Neuronal stem cell (in vitro differentiated cells): ENCODE measurements around the gene USP5.

Experiments used
- DNase-seq: peaks from one replicate; pipeline ENCODE4 v3.0.0-alpha.2; 2013; ENCODE audit warnings: low spot score
- H2AFZ ChIP-seq: one replicate; pipeline ENCODE4 v1.6.1; 2013; ENCODE audit warnings: mild to moderate bottlenecking, low read length, inconsistent platforms
- H2AK5ac ChIP-seq: 2 replicates; pipeline ENCODE4 v1.6.1; 2013; ENCODE audit warnings: low read depth, mild to moderate bottlenecking, inconsistent platforms, low read length, moderate library complexity, mixed read lengths
- H2BK120ac ChIP-seq: 2 replicates; pipeline ENCODE4 v1.6.1; 2013; ENCODE audit warnings: low read depth, mild to moderate bottlenecking, inconsistent platforms, low read length, moderate library complexity, mixed read lengths
- H2BK12ac ChIP-seq: one replicate; pipeline ENCODE4 v1.6.1; 2013; ENCODE audit warnings: low read length, inconsistent platforms
- H2BK15ac ChIP-seq: 2 replicates; pipeline ENCODE4 v1.6.1; 2013; ENCODE audit warnings: mild to moderate bottlenecking, low read length, inconsistent platforms, mixed read lengths
- H2BK5ac ChIP-seq: one replicate; pipeline ENCODE4 v1.6.1; 2013; ENCODE audit warnings: inconsistent platforms, mild to moderate bottlenecking, low read length, moderate library complexity
- H3K14ac ChIP-seq: one replicate; pipeline ENCODE4 v1.6.1; 2013; ENCODE audit warnings: low read length, inconsistent platforms
- H3K18ac ChIP-seq: 2 replicates; pipeline ENCODE4 v1.6.1; 2013; ENCODE audit warnings: low read length, inconsistent platforms
- H3K23ac ChIP-seq: 2 replicates; pipeline ENCODE4 v1.6.1; 2013; ENCODE audit warnings: low read depth, mild to moderate bottlenecking, mixed read lengths, low read length, inconsistent platforms; ENCODE audit not compliant: poor library complexity
- H3K27ac ChIP-seq: replicated peaks from 3 replicates; pipeline ENCODE4 v1.5.1; 2013; ENCODE audit warnings: low read length, inconsistent platforms
- H3K27me3 ChIP-seq, 3 experiments: 2 replicates each; pipeline ENCODE4 v1.6.1; 2013; ENCODE audit warnings: low read length in 3 of 3, mild to moderate bottlenecking in 2 of 3, inconsistent platforms in 1 of 3, low read depth in 1 of 3, mixed read lengths in 1 of 3, moderate library complexity in 1 of 3; ENCODE audit not compliant: control insufficient read depth in 3 of 3, insufficient read depth in 3 of 3
- H3K36me3 ChIP-seq, 2 donors: replicated peaks in 1 of 2; 2 replicates each; pipeline ENCODE4 v1.6.1; 2013; ENCODE audit warnings: low read length in 2 of 2; ENCODE audit not compliant: control insufficient read depth in 2 of 2, insufficient read depth in 2 of 2
- H3K4ac ChIP-seq: 2 replicates; pipeline ENCODE4 v1.6.1; 2013; ENCODE audit warnings: inconsistent platforms, mild to moderate bottlenecking, low read length, moderate library complexity
- H3K4me1 ChIP-seq, 2 donors: 1 replicate in 1 of 2; 2 replicates in 1 of 2; pipeline ENCODE4 v1.6.1; 2013; ENCODE audit warnings: low read length in 2 of 2, low read depth in 1 of 2; ENCODE audit not compliant: control insufficient read depth in 2 of 2, insufficient read depth in 1 of 2
- H3K4me2 ChIP-seq: one replicate; pipeline ENCODE4 v1.6.1; 2013; ENCODE audit warnings: mild to moderate bottlenecking, low read length, inconsistent platforms; ENCODE audit not compliant: insufficient read depth, poor library complexity, severe bottlenecking
- H3K4me3 ChIP-seq, 2 donors: 2 replicates each; pipeline ENCODE4 v1.5.1; 2013; ENCODE audit warnings: low read length in 2 of 2, mild to moderate bottlenecking in 2 of 2, inconsistent platforms in 1 of 2, moderate library complexity in 1 of 2
- H3K79me1 ChIP-seq: one replicate; pipeline ENCODE4 v1.6.1; 2013; ENCODE audit warnings: low read depth, mild to moderate bottlenecking, inconsistent platforms, low read length, moderate library complexity
- H3K9ac ChIP-seq: one replicate; pipeline ENCODE4 v1.6.1; 2013; ENCODE audit warnings: mild to moderate bottlenecking, low read depth, low read length, inconsistent platforms; ENCODE audit not compliant: poor library complexity
- H3K9me3 ChIP-seq, 2 donors: replicated peaks in 1 of 2; 2 replicates each; pipeline versions ENCODE3 to v1.6.1; 2013; ENCODE audit warnings: low read length in 2 of 2, mild to moderate bottlenecking in 2 of 2, inconsistent platforms in 1 of 2, low read depth in 1 of 2, mixed read lengths in 1 of 2, moderate library complexity in 1 of 2; ENCODE audit not compliant: control insufficient read depth in 2 of 2, insufficient read depth in 1 of 2
- H4K8ac ChIP-seq: one replicate; pipeline ENCODE4 v1.6.1; 2013; ENCODE audit warnings: low read depth, mild to moderate bottlenecking, inconsistent platforms, low read length, moderate library complexity
- H4K91ac ChIP-seq: one replicate; pipeline ENCODE4 v1.6.1; 2013; ENCODE audit warnings: low read length, low read depth, mild to moderate bottlenecking, inconsistent platforms; ENCODE audit not compliant: poor library complexity
- WGBS, 2 donors: extraction: QIAGEN DNeasy Blood & Tissue Kit; methylation state at CpG; one replicate each; pipeline ENCODE4 v1.1.7; 2013; ENCODE audit warnings: missing lambda C conversion rate in 2 of 2, mixed read lengths in 1 of 2; ENCODE audit not compliant: insufficient read length in 2 of 2, insufficient replicate concordance in 1 of 2; ENCODE audit errors: extremely low coverage in 2 of 2; 5-methylcytosine and 5-hydroxymethylcytosine counted together

USP5 gene

GRCh38 chr12:6817662-6818157 is 34.2 kb upstream of the USP5 start:
- Histone ChIP-seq H3K4ac (peak overlapping the region; percentile 87), H3K9ac (peak overlapping the region; percentile 91), H2AFZ (no peak overlapping the region), H3K27me3 (no peaks in the 10 kb centered on the region), H3K18ac (peak overlapping the region; percentile 92), H2BK12ac (peak overlapping the region; percentile 95), H4K91ac (peak overlapping the region; percentile 99), H3K4me3 (peak overlapping the region in 1 of 2 donors; percentile 49), H3K14ac (peak overlapping the region; percentile 98), H2BK120ac (no peak overlapping the region), H3K4me2 (no peak overlapping the region), H3K36me3 (no peaks in the 10 kb centered on the region), H4K8ac (peak overlapping the region; percentile 84), H3K23ac (peak overlapping the region; percentile 95), H3K4me1 (peaks cover 39 to 43% of the 10 kb centered on the region in 2 donors), H2BK15ac (peak overlapping the region; percentile 86), H3K9me3 (peaks cover 0 to 4% of the 10 kb centered on the region in 2 donors), H2BK5ac (peak overlapping the region; percentile 33), H3K27ac (no peak overlapping the region), H3K79me1 (peaks cover 2% of the 10 kb centered on the region), H2AK5ac (peak overlapping the region; percentile 72)
- no peak for DNase-seq
- WGBS, 2 donors, result 100% methylated on average over 6 to 10 of the region's 20 CpGs

DNA sequence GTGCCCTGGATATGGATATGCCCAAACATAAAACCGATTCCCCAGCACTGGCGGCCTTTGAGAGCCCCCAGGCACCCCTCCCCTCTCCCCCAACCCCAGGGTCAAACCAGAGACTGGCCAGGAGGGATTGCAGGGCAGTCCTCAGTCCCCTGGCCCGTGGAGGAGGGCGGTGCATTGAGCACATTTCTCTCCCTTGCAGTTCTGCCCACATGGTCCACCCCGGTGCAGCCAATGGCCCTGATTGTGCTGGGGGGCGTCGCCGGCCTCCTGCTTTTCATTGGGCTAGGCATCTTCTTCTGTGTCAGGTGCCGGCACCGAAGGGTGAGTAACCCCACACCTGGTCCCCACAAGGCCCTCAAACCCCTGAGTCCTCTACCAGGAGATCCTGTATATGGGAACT is 33.7 kb upstream of the USP5 start:
- H3K27ac ChIP-seq, result peak overlapping the region; percentile 64
- no peak overlapping the region for H4K8ac ChIP-seq

DNA sequence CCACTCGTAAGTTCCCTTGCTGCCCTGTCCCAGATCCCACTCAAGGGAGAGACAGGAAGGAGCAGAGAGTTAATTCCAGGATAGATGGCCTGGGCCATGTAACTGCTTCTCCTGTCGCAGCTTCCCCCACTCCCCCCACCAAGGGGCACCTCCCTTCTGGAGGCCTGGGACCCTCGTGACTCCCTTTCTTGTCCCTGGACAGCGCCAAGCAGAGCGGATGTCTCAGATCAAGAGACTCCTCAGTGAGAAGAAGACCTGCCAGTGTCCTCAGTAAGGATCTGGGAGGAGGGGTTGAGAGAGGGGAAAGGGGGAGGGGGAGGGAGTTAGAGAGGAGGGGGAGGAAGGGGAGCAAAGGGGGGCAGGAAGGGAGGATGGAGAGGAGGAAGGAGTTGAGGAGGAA is 33.3 kb upstream of the USP5 start:
- Histone ChIP-seq H3K4ac (no peak overlapping the region), H3K18ac (peak overlapping the region; percentile 91), H3K9me3 (peaks cover 0 to 4% of the 10 kb centered on the region in 2 donors), H3K27ac (peak overlapping the region; percentile 64), H3K23ac (no peak overlapping the region), H4K91ac (no peak overlapping the region), H2BK15ac (peak overlapping the region; percentile 86), H2BK120ac (peak overlapping the region; percentile 16), H4K8ac (no peak overlapping the region), H3K4me2 (peak overlapping the region; percentile 20), H3K4me1 (peaks cover 39 to 52% of the 10 kb centered on the region in 2 donors), H3K4me3 (no peak overlapping the region), H3K14ac (no peak overlapping the region), H3K9ac (no peak overlapping the region), H2BK5ac (no peak overlapping the region), H3K79me1 (peaks cover 2% of the 10 kb centered on the region), H3K27me3 (no peaks in the 10 kb centered on the region), H2BK12ac (no peak overlapping the region), H2AK5ac (peak overlapping the region; percentile 72), H3K36me3 (no peaks in the 10 kb centered on the region), H2AFZ (no peak overlapping the region)
- no peak for DNase-seq
- WGBS, 2 donors, result no CpG with 5 or more reads among the region's 5 CpGs

More for the DNA sequence above, 33.7 kb upstream of the USP5 start:
- H4K91ac ChIP-seq, result peak overlapping the region; percentile 99
- peaks cover 2% of the 10 kb centered on the region for H3K79me1 ChIP-seq
- no peaks in the 10 kb centered on the region for H3K36me3 ChIP-seq
- H2BK120ac ChIP-seq, result peak overlapping the region; percentile 16
- H3K4me1 ChIP-seq, result peaks cover 39 to 48% of the 10 kb centered on the region in 2 donors
- peak overlapping the region; percentile 91 for H3K18ac ChIP-seq
- peak overlapping the region; percentile 91 for H3K9ac ChIP-seq
- DNase-seq, result no peak
- peak overlapping the region; percentile 86 for H2BK15ac ChIP-seq
- H3K9me3 ChIP-seq, result peaks cover 0 to 4% of the 10 kb centered on the region in 2 donors
- H3K14ac ChIP-seq, result peak overlapping the region; percentile 98
- no peak overlapping the region for H2BK5ac ChIP-seq
- no CpG with 5 or more reads among the region's 10 CpGs for WGBS, 2 donors
- no peak overlapping the region for H3K4me3 ChIP-seq
- no peak overlapping the region for H3K23ac ChIP-seq
- H3K4me2 ChIP-seq, result peak overlapping the region; percentile 20
- no peak overlapping the region for H3K4ac ChIP-seq
- H2AK5ac ChIP-seq, result peak overlapping the region; percentile 72
- H3K27me3 ChIP-seq, result no peaks in the 10 kb centered on the region
- H2AFZ ChIP-seq, result no peak overlapping the region
- H2BK12ac ChIP-seq, result no peak overlapping the region

GRCh38 chr12:6819106-6820030 is 32.6 kb upstream of the USP5 start:
- Histone ChIP-seq H3K4me3 (no peak overlapping the region), H3K4me2 (no peak overlapping the region), H2BK12ac (no peak overlapping the region), H3K18ac (peak overlapping the region; percentile 27), H3K79me1 (peaks cover 6% of the 10 kb centered on the region), H3K36me3 (peaks cover 0 to 5% of the 10 kb centered on the region in 2 donors), H3K4me1 (peaks cover 39 to 52% of the 10 kb centered on the region in 2 donors), H3K14ac (no peak overlapping the region), H4K91ac (peak overlapping the region; percentile 31), H2AFZ (peak overlapping the region; percentile 18), H2AK5ac (peak overlapping the region; percentile 22), H3K9me3 (peaks cover 0 to 7% of the 10 kb centered on the region in 2 donors), H2BK5ac (no peak overlapping the region), H3K27ac (peak overlapping the region; percentile 61), H3K23ac (no peak overlapping the region), H3K4ac (no peak overlapping the region), H3K27me3 (no peaks in the 10 kb centered on the region), H2BK120ac (peak overlapping the region; percentile 75), H4K8ac (no peak overlapping the region), H3K9ac (peak overlapping the region; percentile 36), H2BK15ac (peak overlapping the region; percentile 3)
- WGBS, 2 donors, result no CpG with 5 or more reads among the region's 13 CpGs
- no peak for DNase-seq
